Measurements from ENCODE around the gene FDX1.

FDX1 gene

DNA sequence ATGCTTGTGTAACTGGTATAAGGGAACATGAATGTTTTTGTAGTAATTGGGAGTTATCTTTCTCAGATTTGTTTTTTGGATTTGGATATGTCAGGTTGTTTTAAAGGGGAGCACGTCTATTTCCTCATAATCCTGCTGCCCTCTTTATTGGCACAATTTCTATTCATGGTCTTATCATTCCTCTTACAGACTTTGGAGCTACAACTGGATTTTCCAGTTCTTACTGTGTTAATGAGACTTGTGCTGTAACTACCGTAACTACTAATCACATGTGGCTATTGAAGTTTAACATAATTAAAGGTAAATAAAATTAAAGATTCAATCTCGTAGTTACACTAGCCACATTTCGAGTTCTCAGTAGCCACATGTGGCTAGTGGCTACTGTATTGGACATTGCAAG is 1.9 kb downstream of the FDX1 start:
- peak; percentile 8 for DNase-seq

DNA sequence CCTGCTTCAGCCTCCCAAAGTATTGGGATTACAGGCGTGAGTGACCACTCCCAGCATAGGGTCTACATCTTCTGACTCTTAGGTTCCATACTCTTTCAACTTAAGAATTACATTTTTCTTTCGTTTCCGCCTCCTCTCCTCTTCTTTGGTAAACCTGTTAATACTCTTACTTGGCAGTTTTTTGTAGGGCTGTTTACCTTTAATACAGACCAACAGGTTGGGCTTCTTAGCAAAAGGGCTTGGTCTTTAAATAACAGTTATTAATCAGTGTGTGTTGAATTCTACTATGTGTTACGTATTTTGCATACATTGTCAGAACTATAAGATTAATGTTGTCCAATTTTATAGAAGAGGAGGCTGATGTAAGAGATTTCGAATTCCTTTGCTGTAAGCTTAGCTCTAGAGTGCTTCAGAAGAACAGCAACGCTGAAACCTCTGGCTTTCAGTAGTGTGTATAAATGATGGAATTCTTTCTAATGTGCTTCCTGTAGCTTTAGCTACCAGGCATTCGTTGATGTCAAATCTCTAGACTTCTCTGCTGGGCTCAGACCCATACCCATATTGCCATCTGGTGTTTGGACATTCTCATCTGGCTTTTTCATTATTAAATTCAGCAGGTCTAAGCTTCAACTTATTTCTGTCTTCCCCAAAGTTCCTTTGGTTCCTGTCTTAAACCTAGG is 3.1 kb downstream of the FDX1 start:
- DNase-seq: no peak

- DNase-seq: peak; percentile 15
Observed at GRCh38 chr11:110433393-110434333, 3.9 kb downstream of the FDX1 start.

- peak; percentile 11 for DNase-seq
Observed at GRCh38 chr11:110434952-110435779, 5.4 kb downstream of the FDX1 start.

DNA sequence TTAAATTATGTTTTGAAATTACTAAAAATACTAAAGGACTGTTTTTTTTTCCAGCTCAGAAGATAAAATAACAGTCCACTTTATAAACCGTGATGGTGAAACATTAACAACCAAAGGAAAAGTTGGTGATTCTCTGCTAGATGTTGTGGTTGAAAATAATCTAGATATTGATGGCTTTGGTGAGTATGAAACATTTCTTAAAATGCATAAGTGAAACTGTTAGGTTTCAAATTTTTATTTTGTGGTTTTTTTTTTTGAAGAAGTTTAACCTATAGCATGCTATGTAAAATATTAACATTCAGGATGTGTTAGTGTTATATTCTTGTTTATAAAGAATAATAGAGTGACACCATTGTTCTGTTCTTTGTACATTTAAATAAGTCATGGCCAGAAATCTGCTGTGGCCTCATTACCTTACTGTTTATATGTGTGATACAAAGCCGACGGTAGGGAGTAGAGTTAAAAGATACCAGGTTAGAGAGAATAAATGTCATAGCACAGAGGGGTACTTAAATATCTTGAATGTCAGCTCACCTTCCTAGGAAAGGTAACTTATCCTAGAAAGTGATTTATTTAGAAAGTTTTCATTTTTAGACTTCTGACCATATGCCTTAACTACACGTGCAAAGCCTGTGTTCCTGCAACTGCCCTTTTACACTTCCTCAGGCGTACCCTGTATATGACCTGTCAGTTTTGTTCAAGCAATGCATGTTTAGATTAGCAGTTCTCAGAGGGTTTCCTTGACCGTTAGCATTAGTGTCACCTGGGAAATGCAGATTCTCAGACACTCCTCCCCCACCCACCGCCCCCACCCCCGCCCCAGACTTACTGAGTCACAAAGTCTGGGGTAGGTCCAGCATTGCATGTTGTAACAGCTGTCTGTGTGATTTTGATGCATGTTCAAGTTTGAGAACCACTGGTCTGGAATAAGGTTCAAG is 6.3 kb downstream of the FDX1 start:
- no peak for DNase-seq

DNA sequence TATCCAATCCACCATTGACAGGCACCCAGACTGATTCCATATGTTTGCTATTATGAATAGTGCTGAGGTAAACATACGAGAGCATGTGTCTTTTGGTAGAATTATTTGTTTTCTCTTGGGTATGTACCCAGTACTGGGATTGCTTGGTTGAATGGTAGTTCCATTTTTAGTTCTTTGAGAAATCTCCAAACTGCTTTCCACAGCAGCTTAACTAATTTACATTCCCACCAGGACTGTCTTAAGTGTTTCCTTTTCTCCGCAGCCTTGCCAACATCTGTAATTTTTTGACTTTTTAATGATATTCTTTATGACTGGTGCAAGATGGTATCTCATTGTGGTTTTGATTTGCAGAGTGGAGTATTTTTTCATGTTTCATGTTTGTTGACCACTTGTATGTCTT is 8.3 kb downstream of the FDX1 start:
- no peak for DNase-seq

DNA sequence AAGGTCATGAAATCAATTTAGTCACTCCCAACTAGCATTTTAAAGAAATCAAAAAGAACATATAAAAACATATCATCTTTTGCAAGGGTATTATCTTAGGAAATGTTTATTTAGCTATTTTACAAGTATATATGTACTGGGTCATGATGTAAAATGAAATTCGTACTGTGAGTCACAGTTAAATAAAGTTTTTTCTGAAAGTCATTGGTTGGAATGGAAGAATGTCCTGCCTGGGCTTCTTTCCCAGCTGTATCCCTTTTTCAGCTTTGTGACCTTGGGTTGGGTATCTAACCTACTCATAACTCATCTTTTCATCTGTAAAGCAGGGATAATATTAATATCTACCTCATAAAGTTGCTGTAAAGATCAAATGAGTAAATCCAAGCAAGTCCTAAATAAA is 15.7 kb downstream of the FDX1 start:
- DNase-seq: no peak

- DNase-seq: no peak
Observed at GRCh38 chr11:110446061-110446460, 16.3 kb downstream of the FDX1 start.

DNA sequence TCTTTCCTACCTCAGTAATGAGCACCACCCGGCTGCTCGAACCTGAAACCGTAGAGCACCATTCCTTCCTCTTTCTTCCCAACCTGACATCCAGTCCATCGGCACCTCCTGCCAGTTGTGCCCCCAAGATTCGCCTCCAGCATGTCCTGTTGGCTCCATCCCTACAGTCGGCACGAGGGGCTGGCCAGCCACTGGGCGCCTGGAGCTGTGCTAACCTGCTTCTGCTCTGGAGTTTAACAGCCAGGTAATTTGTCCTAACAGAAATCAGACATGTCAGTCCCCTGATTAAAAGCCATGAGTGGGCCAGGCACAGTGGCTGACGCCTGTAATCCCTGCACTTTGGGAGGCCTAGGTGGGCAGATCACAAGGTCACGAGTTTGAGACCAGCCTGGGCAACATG is 16.8 kb downstream of the FDX1 start:
- DNase-seq: no peak

GRCh38 chr11:110447343-110447742 is 17.6 kb downstream of the FDX1 start:
- DNase-seq: no peak

DNA sequence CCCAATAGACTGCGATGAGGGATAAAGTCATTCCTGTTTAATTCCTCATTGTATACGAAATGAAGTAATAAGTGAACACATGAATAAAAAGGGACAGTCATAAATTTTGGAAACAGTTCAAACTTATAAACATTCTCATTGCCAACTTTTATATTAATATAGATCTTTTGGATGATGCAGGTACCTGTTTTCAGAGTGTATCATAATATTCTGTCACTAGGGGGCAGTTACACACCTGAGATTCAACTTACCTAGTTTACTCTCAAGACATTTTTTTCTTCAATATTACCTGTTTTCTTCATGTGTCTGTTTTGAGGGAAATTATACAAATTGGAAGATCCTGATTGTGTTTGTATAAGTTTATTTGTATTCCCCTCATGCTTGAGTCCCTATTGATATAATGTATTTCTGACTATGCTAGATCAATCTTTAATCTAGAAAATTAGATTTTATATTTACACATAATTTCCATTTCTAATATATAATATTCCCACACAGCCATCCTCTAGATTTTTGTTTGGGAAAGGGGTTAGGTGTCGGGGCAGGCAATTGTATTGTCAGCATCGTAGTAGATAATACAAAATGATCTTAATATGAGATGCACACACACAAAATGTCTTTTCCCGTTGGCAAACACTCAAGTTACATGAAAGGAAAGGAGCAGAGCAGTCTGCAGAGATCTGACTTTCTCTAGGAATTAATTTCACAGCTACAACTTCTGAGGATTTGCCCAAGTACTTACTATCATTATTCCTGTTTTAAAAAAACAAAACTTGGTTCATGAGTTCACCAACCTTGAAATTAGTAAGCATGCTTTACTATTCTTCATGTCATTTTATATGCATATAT is 18.4 kb downstream of the FDX1 start:
- DNase-seq: peak; percentile 1

GRCh38 chr11:110450246-110450645 is 20.5 kb downstream of the FDX1 start:
- no peak for DNase-seq

- DNase-seq: no peak
Observed at GRCh38 chr11:110452720-110453119, 23.0 kb downstream of the FDX1 start.

- DNase-seq: no peak
Observed at GRCh38 chr11:110453684-110454354, 24.1 kb downstream of the FDX1 start.

DNA sequence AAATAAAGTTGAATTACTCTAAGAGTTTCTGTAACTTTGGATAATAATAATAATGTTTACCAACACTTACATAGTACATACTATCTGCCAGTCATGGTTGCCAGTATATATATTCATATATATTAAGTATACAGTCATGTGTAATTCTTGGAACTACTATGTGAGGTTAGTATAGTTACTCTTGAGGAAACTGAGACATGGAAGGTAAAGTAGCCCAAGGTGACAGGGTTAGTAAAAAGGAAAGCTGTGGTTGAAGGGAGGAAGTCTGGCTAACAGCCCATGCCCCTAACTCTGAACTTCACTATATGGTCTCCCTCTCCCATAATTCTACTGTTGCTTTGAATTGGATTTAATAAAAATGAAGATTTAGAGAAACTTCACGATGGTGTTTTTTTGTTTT is 24.9 kb downstream of the FDX1 start:
- DNase-seq: no peak

- no peak for DNase-seq
Observed at GRCh38 chr11:110455718-110456117, 26.0 kb downstream of the FDX1 start.

GRCh38 chr11:110463153-110463552 is 33.4 kb downstream of the FDX1 start:
- DNase-seq: peak; percentile 34

DNA sequence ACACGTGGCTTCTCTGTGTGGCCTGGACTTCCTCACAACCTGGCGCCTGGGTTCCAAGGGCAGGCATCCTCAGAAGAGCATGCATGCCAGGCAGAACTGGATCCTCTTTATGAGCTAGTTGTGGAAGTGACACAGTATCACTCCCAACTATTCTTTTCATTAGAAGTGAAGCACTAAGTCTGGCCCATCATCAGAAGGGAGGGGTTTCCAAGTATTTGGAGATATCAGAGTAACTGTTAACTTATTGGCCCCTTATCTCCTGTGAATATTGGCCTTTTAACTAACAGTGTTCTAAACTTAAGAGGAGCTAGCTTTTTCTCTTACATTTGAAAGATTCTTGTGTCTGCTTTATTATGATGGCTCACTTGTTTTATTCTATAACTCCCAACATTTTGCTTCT is 35.5 kb downstream of the FDX1 start:
- DNase-seq: no peak

- DNase-seq: no peak
Observed at GRCh38 chr11:110467556-110467955, 37.8 kb downstream of the FDX1 start.

DNA sequence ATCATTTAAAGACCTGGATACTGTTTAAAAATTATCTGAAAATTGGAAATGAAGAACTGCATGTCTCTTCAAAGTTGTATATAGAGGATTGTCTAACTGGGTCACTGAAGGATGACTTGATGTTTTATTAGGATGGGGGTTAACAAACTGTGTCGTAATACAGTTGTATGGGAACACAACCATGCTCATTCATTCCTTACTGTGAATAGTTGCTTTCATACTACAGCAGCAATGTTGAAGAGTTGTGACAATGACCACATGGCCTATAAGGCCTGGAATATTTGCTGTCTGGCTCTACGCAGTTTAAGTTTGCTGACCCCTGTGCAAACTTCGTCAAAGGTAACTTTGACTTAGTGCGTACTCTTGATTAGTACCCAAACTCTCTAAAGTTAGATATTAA is 38.4 kb downstream of the FDX1 start:
- DNase-seq: no peak

GRCh38 chr11:110469127-110469526 is 39.4 kb downstream of the FDX1 start:
- DNase-seq: no peak
